ENCODE measurements around the gene TNFAIP8L1. TPM values are rescaled to one million over a fixed set of nuclear protein-coding genes. Genes with fewer than 3 reads are reported as not detected.
A peak's percentile ranks its signal among the peaks of the same experiment; 100 is the strongest.

The TNFAIP8L1 gene
- total and polyA plus RNA-seq, 2 experiments from 2014 or later = 5.1 to 18.1 TPM

GRCh38 chr19:4597975-4598671 is 41.2 kb upstream of the TNFAIP8L1 start:
- no peaks in the 10 kb centered on the region for H3K27me3 ChIP-seq
- H3K36me3 ChIP-seq = no peaks in the 10 kb centered on the region
- TF ChIP-seq, protein P1, sequence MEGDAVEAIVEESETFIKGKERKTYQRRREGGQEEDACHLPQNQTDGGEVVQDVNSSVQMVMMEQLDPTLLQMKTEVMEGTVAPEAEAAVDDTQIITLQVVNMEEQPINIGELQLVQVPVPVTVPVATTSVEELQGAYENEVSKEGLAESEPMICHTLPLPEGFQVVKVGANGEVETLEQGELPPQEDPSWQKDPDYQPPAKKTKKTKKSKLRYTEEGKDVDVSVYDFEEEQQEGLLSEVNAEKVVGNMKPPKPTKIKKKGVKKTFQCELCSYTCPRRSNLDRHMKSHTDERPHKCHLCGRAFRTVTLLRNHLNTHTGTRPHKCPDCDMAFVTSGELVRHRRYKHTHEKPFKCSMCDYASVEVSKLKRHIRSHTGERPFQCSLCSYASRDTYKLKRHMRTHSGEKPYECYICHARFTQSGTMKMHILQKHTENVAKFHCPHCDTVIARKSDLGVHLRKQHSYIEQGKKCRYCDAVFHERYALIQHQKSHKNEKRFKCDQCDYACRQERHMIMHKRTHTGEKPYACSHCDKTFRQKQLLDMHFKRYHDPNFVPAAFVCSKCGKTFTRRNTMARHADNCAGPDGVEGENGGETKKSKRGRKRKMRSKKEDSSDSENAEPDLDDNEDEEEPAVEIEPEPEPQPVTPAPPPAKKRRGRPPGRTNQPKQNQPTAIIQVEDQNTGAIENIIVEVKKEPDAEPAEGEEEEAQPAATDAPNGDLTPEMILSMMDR (IDR thresholded peaks at IDR 0.05; ENCODE audit: low read depth, low read length) = no peak
- H3K4me1 ChIP-seq (ENCODE audit: low read depth) = peaks cover 5% of the 10 kb centered on the region
- H3K9me3 ChIP-seq (ENCODE audit: low read depth) = no peaks in the 10 kb centered on the region
- H3K4me3 ChIP-seq = peak overlapping the region; percentile 10
- peak overlapping the region; percentile 38 for H3K27ac ChIP-seq
- peak; percentile 53 to 92 for DNase-seq (ENCODE audit: low read depth in 1 of 2, low spot score in 1 of 2)

DNA sequence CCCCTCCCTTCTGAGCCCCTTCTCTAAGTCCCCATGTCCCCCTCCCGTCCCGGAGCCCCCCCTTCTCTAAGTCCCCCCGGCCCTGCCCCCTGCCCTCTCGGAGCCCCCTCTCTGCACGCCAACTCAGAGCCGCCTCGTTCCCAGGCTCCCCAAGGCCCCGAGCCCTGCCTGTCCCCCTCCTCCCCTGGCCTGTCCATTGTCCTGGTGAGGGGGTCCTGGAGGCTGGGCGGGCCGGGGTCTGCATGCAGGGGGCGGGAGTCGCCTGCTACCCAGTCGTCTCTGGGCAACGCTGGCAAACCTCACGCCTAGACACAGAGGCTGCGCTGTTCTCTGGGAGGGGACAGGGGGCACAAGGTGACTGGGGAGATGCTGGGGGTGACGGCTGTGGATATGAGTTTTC is 40.6 kb upstream of the TNFAIP8L1 start:
- no peak for DNase-seq (ENCODE audit: low read depth in 1 of 2, low spot score in 1 of 2)
- Histone ChIP-seq H3K27me3 (no peaks in the 10 kb centered on the region), H3K36me3 (no peaks in the 10 kb centered on the region), H3K9me3 (ENCODE audit: low read depth) (no peaks in the 10 kb centered on the region), H3K4me3 (peak overlapping the region; percentile 10), H3K27ac (peak overlapping the region; percentile 38), H3K4me1 (ENCODE audit: low read depth) (peaks cover 5% of the 10 kb centered on the region)
- TF ChIP-seq, protein P1 (IDR thresholded peaks at IDR 0.05; ENCODE audit: low read depth, low read length) = no peak

DNA sequence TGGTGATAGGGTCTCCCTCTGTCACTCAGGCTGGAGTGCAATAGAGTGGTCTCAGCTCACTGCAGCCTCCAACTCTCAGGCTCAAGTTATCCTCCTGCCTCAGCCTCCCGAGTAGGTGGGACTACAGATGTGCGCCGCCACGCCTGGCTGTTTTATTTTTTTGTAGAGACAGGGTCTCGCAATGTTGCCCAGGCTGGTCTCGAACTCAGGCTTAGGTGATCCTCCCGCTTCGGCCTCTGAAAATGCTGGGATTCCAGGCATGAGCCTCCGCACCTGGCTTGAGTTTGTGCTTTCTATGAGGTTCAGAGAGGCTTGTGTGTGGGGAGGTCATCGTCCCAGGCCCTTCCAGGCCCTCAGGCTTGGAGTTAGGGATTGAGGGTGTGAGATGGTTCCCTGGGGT is 39.2 kb upstream of the TNFAIP8L1 start:
- Histone ChIP-seq H3K4me3 (no peak overlapping the region), H3K27ac (no peak overlapping the region), H3K9me3 (ENCODE audit: low read depth) (no peaks in the 10 kb centered on the region), H3K4me1 (ENCODE audit: low read depth) (peaks cover 5% of the 10 kb centered on the region), H3K27me3 (no peaks in the 10 kb centered on the region), H3K36me3 (no peaks in the 10 kb centered on the region)
- no peak for DNase-seq (ENCODE audit: low read depth in 1 of 2, low spot score in 1 of 2)
- TF ChIP-seq, protein P1 (IDR thresholded peaks at IDR 0.05; ENCODE audit: low read depth, low read length) = no peak

DNA sequence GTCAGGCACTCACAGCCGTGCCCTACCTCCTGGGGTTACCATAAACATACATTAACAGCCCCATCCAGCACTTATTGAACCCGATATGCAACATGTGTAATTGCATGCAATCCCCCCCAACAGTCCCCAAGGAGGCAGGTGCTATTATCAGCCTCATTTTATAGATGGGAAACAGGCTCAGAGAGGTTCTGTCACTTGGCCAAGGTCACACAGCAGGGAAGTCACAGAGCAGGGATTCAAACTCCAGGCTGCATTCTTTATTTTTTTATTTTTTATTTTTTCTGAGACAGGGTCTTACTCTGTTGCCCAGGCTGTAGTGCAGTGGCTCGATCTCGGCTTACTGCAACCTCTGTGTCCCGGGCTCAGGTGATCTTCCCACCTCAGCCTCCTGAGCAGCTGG is 38.4 kb upstream of the TNFAIP8L1 start:
- Histone ChIP-seq H3K9me3 (ENCODE audit: low read depth) (no peaks in the 10 kb centered on the region), H3K27ac (no peak overlapping the region), H3K36me3 (no peaks in the 10 kb centered on the region), H3K4me3 (no peak overlapping the region), H3K27me3 (no peaks in the 10 kb centered on the region), H3K4me1 (ENCODE audit: low read depth) (peaks cover 5% of the 10 kb centered on the region)
- DNase-seq (ENCODE audit: low read depth in 1 of 2, low spot score in 1 of 2) = no peak
- TF ChIP-seq, protein P1 (IDR thresholded peaks at IDR 0.05; ENCODE audit: low read depth, low read length) = no peak

DNA sequence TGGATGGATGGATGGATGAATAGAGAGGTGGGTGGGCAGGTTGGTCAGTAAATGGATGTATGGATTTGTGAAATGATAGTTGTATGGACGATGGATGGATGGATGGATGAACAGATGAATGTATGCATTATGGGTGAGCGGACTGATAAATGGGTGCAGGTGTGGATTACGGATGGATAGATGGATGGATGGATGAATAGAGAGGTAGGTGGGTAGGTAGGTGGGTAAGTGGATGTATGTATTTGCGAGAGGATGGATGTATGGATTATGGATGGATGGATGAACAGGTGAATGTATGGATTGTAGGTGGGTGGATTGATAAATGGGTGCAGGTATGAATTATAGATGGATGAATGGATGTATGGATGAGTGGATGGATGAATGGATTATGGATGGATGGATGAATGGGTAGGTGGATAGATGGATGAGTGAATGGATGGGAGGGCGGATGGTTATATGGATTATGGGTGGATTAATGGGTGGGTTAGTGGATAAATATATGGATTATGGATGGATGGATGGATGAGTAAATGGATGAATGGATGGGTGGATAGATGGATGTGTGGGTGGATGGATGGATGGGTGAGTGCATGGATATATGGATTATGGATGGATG is 37.0 kb upstream of the TNFAIP8L1 start:
- Histone ChIP-seq H3K9me3 (ENCODE audit: low read depth) (no peaks in the 10 kb centered on the region), H3K27ac (no peak overlapping the region), H3K4me3 (no peak overlapping the region), H3K4me1 (ENCODE audit: low read depth) (peaks cover 5% of the 10 kb centered on the region), H3K36me3 (no peaks in the 10 kb centered on the region), H3K27me3 (no peaks in the 10 kb centered on the region)
- TF ChIP-seq, protein P1 (IDR thresholded peaks at IDR 0.05; ENCODE audit: low read depth, low read length) = no peak
- DNase-seq (ENCODE audit: low read depth in 1 of 2, low spot score in 1 of 2) = no peak
